Anterior cingulate cortex (tissue), 58 donors: Measurements from ENCODE around the gene XRCC1.
"Not testable (repeated sequence)": the region's sequence is repeated elsewhere in the genome, so short reads cannot be mapped to it uniquely, and the experiment has no call there.

Experiments used
- DNase-seq, 58 donors: peaks; one replicate each; lab custom pipeline; 2025; lab: John Stamatoyannopoulos, UW

The XRCC1 gene

GRCh38 chr19:43525836-43526771, 49.2 kb downstream of the XRCC1 start:
- DNase-seq: peak in 16 of 58 donors; percentile 5 to 37 (median 24)

DNA sequence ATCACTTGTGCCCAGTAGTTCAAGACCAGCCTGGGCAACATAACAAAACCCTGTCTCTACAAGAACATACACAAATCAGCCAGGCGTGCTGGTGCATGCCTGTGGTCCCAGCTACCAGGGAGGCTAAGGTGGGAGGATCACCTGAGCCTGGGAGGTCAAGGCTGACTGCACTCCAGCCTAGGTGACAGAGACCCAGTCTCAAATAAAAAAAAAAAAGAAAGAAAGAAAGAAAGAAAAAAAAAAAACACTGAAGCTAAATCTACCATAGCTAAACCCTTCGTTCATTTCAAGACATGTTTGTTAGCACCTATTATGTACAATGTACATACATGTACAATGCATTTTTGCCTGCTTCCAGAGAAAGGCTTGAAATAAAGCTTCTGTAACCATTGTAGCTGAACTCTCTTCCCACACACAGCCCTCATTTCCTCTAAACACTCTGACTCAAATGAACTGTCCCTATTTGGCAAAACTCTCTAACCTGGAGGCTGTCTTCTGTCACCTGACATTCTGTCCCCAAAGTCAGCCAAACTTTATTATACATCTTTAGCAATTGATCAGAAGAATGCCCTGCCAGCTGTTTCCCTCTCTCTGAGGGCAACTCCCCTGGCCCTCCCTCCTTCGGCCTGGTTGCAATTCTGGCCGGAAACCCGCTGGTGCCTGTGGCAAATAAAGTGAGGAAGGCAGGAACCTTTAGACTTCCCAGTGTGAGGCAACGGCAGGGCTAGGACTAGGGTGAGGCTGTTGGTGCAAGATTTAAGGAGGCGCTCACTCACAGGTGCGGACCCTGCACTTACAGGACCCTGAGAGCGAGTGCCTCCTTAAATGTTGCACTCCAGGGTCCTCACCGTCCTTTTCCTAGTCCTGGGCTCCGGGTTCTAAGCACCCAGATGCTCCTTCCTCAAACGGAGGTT, 50.1 kb downstream of the XRCC1 start:
- DNase-seq: peak in 24 of 58 donors; percentile 3 to 37 (median 12)

- DNase-seq: not testable (repeated sequence)
These were observed 51.6 kb downstream of the XRCC1 start for GRCh38 chr19:43523696-43524095.

- no peak for DNase-seq
These were observed 52.4 kb downstream of the XRCC1 start for GRCh38 chr19:43522929-43523328.

GRCh38 chr19:43519436-43520088, 55.8 kb downstream of the XRCC1 start:
- peak in 53 of 58 donors; percentile 7 to 87 (median 56) for DNase-seq

- DNase-seq: no peak
These were observed 57.3 kb downstream of the XRCC1 start for GRCh38 chr19:43518051-43518450.

DNA sequence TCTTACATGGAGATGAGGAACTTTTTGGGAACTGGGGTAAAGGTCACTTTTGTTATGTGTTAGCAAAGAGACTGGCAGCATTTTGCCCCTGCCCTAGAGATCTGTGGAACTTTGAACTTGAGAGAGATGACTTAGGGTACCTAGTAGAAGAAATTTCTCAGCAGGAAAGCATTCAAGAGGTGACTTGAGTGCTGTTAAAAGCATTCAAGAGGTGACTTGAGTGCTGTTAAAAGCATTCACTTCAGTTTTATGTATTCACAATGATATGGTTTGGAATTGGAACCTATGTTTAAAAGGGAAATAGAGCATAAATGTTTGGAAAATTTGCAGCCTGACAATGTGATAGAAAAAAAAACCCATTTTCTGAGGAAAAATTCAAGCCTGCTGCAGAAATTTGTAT, 62.9 kb downstream of the XRCC1 start:
- not testable (repeated sequence) for DNase-seq

GRCh38 chr19:43511324-43511723, 64.0 kb downstream of the XRCC1 start:
- no peak for DNase-seq

GRCh38 chr19:43510713-43511112, 64.6 kb downstream of the XRCC1 start:
- DNase-seq: no peak

- DNase-seq: no peak
These were observed 67.4 kb downstream of the XRCC1 start for GRCh38 chr19:43507880-43508279.

DNA sequence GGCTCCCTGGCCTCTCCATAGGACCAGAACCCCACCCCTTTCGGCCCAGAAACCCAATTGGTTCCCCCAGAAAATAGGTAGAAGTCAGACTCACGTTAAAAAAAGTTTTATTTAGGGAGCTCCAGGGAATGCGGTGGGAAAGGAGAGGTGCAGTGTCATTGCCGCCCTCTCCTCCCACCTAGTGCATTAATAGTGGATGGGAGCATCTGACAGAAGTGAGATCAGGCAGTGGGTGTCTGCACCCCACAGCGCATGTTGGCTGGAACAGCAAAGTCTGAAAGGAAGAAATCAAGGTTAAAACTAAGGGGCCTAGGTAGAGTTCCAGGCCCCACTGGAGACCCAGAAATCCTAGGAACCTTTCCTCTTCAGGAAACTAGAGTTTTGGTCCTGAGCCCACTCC, 68.7 kb downstream of the XRCC1 start:
- peak in 1 of 58 donors; percentile 22 for DNase-seq

DNA sequence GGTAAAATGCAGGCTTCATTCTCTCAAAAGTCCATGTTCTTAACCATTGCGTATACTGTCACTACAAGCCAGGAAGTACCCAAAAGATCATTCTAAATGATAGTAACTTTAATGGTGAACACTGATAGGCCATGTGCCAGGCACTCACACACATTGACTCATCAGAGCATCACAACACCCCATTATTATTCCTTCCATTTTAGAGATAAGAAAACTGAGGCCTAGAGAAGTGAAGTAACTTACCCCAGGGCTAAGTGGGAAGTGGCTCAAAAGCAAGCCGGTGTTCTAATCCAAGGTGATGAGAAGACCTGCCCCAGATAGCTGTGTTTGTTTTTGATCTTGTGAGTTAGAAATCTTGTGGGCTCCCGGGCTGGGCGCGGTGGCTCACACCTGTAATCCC, 69.4 kb downstream of the XRCC1 start:
- DNase-seq: no peak

DNA sequence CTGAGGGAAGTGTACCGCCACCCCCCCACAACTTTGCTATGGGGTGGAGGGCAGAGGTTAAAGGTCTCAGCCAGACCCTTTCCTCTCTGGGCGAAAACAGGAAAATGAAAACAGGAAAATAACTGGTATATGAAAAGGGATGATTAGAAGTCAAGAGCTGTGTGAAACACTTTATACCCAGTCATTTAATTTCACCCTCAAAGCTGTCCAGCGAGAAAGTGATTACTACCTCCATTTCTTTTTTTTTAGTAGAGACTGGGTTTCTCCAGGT, 70.2 kb downstream of the XRCC1 start:
- DNase-seq: no peak

DNA sequence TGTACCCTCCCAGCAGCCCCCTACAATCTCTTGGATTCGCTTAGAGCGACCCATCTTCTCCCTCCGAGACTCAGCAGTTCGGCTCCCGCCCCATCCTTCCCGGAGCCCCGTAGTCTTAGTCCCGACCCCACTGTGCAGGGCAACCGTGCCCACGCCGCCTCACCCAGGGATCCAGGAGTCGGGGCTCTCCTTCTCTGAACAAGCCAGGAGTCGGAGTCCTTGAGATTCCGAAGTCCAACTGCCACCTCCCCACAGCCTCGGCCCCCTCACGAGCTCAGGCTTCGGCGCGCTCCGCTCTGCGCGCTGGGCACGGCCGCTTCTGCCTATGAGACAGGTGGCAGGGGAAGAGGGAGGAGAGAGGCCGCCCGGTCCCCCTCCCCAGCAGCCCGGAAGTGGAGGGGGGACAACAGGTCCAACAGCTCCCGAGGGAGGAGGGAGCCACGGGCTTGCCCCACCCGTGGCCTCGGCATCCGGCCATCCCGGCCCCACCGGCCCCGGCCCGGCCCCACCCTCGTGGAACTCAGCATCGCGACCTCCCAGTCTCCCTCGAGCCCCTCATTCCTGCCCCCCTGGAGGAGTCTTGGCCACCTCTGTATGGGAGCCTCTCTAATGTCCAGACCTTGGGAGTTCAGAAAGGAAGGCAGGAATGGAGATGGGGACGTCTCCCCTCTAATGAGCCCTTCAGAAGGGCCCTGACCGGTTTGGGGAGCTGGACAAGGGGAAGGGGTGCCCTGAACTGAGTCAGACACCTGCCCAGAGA, 70.7 kb downstream of the XRCC1 start, which contains the start of gene PHLDB3:
TSS of gene PHLDB3 (minus strand) at position 321 of the 760 bp plus-strand sequence. CDS start 628 bp downstream, outside the sequence.
- DNase-seq: peak in 12 of 58 donors; percentile 19 to 56 (median 41)

DNA sequence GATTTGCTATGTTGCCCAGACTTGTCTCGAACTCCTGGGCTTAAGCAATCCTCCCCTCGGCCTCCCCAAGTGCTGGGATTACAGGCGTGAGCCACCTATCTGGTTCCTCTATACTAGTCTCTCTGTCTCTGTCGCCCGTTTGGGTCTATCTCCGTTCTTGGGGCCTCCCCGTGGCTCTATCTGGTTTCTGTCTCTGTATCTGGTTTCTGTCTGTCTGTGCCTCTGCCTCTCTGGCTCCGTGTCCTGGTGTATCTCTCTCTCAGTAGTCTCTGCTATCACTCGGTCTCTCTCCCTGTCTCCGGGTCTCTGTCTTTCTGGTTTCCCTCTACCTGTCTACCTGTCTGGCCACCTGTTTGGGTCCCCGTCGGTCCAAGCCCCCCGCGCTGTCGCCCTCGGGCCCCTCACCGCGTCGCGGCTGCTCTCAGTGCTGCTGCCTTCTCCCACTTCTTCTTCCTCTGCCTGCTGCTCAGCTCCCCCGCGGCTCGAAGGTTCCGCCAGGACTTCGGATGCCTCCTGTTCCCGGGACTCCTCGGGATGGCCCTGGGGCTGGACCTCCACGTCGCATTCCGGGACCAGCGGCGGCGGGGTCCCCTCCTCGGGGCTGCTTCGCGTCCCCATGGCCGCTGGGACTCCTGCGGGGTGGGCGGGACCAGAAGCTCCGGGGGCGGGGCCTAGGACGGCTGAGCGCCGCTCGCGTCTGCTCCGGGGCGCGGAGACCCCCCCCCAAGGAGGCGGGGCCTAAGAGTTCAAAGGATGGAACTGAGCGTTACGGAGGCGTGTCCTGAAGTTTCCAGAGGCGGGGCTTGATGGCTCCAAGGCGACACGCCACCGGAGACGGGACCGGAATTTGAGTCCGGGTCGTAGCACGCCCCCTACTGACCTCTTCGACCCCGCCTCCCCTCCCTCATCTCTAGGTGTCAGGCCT, 71.6 kb downstream of the XRCC1 start:
- DNase-seq: peak; percentile 25 to 97 (median 90)

- no peak for DNase-seq
These were observed 72.8 kb downstream of the XRCC1 start for GRCh38 chr19:43502419-43502976.

DNA sequence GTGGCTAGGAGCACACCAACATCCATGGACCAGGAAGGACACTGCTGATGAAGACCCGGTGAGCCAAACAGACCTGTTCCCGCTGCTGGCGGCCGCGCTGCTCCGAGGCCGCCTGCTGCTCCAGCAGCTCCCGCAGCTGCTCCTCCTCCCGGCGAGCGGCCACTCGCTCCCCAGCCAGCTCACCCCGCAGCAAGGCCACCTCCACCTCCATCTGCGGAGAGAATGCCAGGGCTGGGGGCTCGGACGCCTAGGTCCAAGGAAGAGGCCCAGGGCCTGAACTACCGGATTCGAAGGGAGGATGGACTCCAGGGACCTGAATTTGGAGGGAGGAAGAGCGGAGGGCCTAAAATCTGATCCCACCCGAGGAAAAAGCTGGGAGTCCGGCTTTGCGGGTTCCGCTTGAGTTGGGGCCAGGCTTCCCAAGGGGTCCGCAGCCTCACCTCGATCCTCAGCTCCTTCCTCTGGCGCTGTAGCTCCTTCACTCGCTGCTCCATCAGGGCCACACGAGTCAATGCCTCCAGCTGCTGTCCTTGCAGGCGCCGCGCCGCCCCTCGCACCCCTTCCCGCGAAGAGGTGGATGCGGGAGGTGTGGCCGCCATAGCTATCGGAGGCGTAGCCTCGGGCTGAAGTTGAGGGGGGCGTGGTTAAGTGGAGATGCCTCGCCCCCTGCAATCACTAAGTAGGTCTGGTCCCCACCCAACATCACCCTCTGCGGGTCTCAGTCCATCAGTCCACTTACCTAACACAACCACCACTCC, 73.5 kb downstream of the XRCC1 start:
- no peak for DNase-seq

DNA sequence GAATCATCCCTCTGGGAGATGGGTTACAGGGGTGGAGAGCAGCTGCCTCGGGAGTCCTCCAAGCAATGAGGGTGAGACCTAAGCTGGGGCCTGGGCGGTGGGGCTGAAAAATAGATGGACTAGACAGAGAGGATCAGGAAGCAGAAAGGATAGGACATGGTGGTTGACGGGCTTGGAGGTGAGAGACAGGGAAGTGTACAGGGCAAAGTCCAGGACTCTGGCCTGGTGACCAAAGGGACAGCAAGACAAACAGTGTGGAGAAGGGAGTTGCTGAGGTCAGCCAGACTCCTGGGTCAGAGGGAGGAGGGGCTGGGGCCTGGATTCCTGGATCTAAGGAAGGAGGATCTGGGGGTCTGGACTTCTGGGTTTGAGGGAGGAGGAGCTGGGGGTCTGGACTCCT, 76.3 kb downstream of the XRCC1 start:
- no peak for DNase-seq
